CD4-positive, alpha-beta T cell treated with Interleukin-15 for 1 hour (primary cell): Measurements from ENCODE around the gene ANXA11.
"Not testable (repeated sequence)": the region's sequence is repeated elsewhere in the genome, so short reads cannot be mapped to it uniquely, and the experiment has no call there.

Experiments used
- DNase-seq: peaks from one replicate; pipeline ENCODE4 v3.0.0-alpha.2; 2020

ANXA11 gene

DNA sequence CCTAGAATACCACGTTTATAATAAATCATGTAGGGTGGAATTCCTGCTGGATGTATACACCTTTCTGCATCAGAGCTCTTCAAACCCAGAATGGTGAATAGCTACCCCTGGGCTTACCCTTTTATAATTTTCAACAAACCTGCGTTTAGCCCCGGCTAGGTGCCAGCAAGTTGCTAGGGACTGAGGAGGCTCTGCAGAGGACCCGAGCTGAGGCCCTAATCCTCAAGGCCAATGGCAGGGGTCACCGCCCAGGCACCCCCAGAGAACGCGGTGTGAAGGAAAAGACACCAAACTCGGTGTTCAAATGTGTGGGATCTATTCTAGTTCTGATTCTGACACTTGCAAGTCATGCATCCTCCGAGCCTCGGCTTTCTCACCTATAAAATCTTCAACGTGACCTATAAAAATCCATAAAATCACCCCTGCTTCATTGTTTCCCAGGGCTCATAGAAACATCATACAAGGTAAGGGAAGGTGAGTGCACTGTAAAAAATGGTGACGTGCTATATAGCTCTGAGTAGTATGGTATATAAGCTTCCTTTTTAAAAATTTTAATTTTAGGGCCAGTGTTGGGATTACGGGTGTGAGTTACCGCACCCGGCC is 2.5 kb upstream of the ANXA11 start:
- no peak for DNase-seq

DNA sequence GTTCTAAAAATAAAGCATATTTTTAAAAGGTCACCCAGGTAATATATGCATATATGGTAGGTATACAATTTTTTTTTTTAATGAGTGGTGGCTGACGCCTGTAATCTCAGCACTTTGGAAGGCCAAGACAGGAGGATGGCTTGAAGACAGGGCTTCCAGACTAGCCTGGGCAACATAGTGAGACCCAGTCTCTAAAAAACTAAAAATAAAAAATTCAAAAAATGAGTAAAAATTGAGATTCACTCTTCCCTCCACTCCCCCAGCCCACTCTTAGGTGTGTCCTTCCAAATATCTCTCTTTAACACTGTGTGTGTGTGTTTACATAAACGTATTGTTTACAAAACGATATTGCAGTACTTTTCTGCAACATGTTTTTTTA is 929 bp upstream of the ANXA11 start:
- DNase-seq, result no peak

DNA sequence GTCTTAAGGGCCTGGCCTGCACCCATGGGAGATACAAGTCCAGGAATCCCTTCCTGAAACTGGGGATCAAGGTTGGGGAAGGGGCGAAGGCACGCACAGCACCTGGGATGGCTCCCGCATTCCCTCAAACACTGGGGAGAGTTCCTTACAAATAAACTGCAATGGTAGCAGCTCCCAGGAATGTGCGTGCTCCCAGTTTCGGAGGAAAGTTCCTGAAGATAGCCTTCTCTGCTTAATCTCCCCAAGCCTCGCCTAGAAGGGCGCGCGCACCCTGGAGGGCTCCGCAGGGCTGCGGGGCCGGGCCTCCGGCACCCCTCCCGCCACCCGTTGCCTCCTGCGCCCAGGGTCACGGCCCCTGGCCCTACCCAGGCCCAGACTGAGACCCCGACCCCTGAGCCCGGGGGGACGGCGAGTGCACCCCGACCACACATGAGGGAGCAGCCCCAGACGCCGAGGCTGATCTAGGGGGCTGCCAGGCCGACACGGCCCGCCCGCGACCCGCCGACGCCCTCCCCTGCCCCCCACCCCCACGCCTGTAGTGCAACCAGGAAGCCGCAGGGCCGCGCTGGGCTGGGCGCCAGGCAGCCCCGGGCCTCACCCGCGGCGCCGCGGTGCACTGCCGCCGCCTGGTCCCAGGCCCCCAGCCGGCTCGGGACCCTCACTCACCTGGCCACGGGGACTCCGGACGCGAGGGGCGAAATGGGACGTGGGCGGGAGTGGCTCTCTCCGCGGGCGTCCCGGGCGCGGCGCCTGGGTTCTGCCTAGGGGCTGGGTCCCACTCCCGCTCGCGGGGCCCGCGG is 460 bp downstream of the ANXA11 start:
- no peak for DNase-seq

- DNase-seq, result no peak
Observed at GRCh38 chr10:80203835-80204676, 1.3 kb downstream of the ANXA11 start.

GRCh38 chr10:80202934-80203834 is 2.2 kb downstream of the ANXA11 start:
- peak; percentile 66 for DNase-seq

DNA sequence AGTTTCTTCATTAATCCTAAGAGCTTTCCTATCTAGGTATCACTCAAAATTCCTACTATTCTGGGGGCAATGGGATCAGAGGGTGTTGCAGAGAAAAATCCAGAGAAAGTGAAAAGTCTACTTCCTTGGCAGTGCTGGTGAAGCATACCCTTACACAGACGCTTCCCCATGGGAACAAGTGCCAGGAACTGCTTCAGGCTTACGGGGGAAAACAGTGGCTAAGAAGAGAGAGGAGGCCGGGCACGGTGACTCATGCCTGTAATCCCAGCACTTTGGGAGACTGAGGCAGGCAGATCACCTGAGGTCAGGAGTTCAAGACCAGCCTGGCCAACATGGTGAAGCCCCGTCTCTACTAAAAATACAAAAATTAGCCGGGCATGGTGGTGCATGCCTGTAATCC is 2.8 kb downstream of the ANXA11 start:
- DNase-seq, result not testable (repeated sequence)

- DNase-seq, result no peak
Observed at GRCh38 chr10:80201608-80202141, 3.7 kb downstream of the ANXA11 start.

GRCh38 chr10:80200687-80201086 is 4.7 kb downstream of the ANXA11 start:
- DNase-seq, result no peak

- no peak for DNase-seq
Observed at GRCh38 chr10:80200259-80200658, 5.1 kb downstream of the ANXA11 start.

DNA sequence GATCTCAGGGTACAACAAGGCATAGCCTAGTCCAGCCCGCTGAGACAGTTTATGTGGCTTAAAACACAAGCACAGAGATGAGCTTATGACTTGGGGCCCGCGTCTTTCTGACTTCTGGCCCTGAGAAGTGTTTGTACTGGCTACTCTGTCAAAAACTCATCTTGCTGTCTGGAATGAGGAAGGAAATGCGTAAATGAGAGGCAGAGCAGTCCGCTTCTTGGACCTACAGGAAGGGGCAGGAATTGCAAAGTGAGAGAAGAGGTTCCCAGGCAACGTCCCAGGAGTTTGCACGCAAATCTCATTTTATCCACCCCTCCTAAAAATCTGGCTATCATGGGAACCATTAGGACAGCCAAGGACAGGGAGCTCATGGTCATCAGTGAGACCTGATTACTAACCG is 5.5 kb downstream of the ANXA11 start:
- peak; percentile 33 for DNase-seq

DNA sequence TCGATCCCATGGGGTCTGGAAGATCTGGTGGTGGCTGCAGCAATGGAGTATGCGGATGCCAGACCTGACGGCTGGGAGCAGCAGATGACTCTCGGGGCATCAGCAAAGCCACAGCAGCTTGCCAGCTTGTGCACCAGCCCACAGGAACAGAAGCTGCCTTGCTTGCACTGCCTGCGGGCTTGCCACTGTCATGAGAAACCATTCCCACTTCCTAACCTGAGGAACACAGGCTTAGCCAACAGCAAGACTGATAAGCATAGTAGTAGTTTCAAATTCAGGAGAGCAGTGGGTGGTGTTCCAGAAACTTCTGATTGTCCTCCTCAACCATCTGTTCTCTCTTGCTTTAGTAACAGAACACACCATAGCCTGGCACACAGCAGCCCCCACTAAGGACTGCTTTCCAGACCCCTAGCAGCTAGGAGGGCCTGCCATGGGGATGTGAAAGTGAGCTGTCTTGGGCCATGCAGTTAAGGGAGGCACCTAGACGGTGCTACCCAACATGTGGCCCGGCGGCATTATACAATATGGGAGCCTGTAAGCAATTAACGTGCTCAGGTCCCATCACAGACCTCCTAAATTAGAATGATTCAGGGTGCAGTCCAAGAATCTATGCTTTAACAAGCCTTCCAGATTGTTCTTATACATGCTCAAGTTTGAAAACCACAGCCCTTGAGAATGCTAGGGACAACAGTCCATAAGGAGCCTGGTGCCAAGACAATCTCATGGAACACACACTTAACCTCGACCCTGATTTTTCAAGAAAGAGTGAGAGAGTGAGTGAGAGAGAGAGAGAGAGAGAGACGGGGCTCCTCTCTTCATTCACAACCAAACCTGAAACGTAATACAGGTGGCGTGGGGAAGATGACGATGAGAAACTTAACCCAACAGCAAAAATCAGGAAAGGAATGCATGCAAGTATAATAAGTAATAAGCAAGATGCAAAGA is 7.1 kb downstream of the ANXA11 start:
- no peak for DNase-seq

DNA sequence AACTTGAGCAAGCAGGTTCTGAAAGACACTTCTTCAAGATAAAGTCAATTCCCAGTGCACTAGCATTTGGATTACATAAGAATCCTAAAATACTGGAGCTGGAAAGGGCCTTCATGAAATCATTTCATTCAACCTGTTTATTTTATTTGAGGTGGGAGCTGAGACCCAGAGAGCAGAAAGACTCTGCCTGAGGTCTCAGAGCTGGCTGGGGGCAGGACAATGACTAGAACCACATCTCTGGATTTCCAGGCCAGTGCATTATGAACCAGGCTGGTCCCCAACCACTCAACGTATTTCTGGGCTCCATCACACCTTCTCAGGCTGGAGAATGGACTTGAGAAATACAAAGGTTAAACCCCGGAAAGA is 8.4 kb downstream of the ANXA11 start:
- no peak for DNase-seq

DNA sequence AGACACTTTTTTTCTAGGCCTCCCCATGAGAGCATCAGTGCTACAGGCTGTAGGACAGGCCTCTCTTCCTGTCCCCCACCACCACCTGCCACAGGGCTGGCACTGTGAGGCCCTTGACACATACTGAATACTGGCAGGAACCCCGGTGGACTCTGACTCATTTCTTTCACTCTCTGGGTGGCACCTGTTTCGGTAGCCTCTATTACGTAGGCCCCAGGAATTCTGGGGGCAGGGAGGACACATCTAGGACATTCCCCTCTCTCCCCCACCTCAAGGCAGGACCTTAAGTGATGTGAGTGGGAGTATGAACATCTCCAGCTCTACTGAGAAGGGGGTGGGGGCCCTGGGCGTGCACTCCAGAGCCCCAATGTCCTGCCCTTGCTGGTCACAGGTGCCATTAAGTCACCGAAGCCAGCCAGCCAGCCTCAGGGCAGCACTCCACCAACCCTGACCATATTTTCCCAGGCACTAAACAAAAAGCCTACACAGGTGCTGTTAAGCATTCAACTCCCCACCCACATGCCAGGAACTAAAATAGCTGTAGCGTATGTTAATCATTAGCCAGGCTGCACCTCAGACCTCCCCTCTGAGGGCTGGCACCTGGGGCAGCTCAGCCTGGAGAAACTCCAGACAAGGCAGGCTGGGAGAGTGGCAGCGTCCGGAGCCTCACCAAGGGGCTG is 8.9 kb downstream of the ANXA11 start:
- peak; percentile 65 for DNase-seq

DNA sequence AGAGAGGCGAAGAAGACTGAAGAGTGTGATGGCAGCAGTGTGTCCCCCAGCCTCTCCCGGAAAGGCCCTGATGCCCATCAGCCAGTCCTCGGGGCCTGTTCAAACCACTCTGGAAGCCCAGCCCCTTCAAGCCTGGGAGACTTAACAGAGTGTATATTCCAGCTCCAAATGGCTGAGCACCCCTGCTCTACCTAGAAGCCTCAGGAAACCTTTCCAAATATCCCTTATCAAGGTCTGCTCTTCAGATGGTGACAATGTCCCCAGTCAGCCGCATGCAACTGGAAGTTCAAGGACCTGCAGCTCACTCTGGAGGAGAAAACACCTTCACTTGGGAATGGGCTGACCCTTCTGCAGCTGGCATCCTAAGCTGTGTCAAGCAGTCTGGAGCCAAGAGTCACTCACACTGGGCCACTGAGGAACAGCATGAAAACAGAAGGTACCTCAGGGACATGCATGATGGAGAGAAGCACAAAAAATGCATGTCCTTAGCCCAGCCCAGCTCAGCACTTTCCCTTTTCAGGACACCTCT is 10.2 kb downstream of the ANXA11 start:
- no peak for DNase-seq

DNA sequence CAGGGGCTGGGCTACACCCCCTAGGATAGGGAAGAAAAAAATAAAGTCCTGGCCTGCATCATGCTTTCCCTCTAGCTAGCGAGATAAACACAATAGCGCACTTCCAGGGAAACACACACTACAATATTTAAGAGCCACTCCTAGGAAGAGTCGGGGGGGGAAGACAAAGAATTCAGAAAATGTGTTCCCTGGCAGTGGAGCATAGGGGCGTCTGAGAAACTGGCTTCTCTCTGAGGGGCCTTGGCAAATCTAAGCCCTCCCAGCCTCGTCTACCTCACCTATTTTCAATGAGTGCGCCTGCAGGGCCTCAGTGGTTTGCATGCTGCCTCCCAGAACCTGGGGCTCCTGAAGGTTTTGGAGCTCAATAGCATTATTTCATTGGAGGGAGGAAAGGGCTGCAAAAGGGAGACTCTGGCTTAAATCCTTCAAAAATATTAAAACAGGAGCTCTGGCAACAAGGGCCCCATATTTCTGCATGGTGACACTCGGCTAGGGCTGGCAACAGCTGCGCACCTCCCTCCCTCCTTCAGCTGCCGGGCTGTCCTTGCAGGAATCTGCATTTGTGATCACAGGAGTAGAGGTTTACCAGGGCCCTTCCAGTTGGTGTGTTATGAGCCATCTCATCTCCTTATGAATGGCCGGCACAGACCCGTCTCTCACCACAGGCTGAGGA is 10.8 kb downstream of the ANXA11 start:
- DNase-seq, result no peak

DNA sequence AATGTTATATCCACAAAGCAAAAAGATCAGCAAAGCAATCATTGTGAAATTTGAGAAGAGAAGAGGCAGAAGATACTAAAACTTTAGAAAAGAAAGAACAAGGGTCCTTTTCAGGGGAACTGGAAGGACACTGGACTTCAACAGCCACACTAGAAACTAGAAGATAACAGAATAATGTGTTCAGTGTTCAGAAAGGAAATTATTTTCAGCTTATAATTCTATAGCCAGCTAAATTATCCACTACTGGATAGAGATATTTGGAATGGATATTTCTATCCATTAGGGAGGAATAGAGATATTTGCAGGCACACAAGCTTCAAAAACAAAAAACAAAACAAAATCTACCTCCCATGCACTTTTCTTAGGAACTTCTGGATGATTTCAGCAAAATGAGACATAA is 12.8 kb downstream of the ANXA11 start:
- no peak for DNase-seq

GRCh38 chr10:80191589-80192270 is 13.6 kb downstream of the ANXA11 start:
- DNase-seq, result peak; percentile 33

- no peak for DNase-seq
Observed at GRCh38 chr10:80188713-80189112, 16.6 kb downstream of the ANXA11 start.
